C1 segment of cervical spinal cord (tissue), 14 donors: ENCODE data around the gene PDE7B.

Source experiments
- DNase-seq, 14 donors: peaks; one replicate each; lab custom pipeline; 2025; lab: John Stamatoyannopoulos, UW

The PDE7B gene

GRCh38 chr6:136226674-136227377 lies 375.3 kb downstream of the PDE7B start:
- DNase-seq: no peak

GRCh38 chr6:136228814-136229213 lies 377.3 kb downstream of the PDE7B start:
- no peak for DNase-seq

GRCh38 chr6:136230219-136230853 lies 378.8 kb downstream of the PDE7B start:
- DNase-seq: no peak

- DNase-seq: no peak
Measured at GRCh38 chr6:136232701-136233100, 381.2 kb downstream of the PDE7B start.

GRCh38 chr6:136235233-136235564 lies 383.7 kb downstream of the PDE7B start:
- no peak for DNase-seq

GRCh38 chr6:136236466-136237293 lies 385.2 kb downstream of the PDE7B start:
- no peak for DNase-seq

GRCh38 chr6:136244061-136244616 lies 392.6 kb downstream of the PDE7B start:
- no peak for DNase-seq
